Myocyte (in vitro differentiated cells): ENCODE results near the gene CSTF1. TPM values are rescaled to one million over a fixed set of nuclear protein-coding genes. Genes with fewer than 3 reads are reported as not detected.
A peak's percentile ranks its signal among the peaks of the same experiment; 100 is the strongest.
"Not testable (repeated sequence)": the region's sequence is repeated elsewhere in the genome, so short reads cannot be mapped to it uniquely, and the experiment has no call there.

Experiments
- DNase-seq: peaks from one replicate; pipeline ENCODE4 v3.0.0-alpha.2; 2012; ENCODE audit warnings: low read depth
- total RNA-seq: library from RNA; depleted of rRNA; stranded (reverse); fragments of >200 nt; gene quantifications from 2 replicates; pipeline ENCODE4 v1.2.3, GENCODE V29; 2014

CSTF1 gene
- total RNA-seq, 1 donor from 2014 or later, result 42.3 TPM

DNA sequence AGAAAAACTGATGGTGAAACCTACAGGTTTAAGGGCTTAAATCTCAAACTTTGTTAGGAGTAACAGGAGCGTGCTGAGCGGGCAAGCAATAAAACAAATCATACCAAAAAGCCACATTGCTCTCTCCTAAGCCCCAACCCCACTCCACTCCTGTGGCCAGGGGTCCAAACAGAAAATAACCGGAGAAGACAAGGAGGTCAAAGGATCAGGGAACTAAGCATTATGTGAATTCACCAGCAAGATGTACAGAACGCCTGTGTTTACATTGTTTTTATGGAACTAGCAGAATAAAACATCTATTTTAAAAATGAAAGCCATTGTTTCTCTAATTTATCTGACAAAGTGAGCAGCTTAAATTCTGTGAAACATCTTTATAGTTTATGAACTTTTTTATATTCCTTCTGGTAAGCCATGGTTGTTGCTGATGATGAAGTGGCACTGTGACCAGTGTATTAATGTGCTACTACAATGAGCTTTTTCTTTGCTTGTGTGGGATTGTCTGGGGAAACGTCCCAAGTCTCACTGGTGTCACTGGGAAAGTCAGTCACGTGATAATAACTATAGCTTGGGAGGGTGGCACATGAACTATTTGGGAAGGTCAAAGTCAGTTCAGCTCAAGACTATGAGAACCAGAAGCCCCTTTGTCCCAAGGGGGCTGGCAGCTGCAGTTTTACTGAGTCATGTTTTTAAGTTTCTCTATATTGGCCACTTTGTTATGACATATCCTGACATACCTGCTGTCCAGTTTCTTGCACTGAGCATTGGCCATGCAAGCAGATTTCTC is 23.9 kb upstream of the CSTF1 start:
- peak; percentile 59 for DNase-seq

DNA sequence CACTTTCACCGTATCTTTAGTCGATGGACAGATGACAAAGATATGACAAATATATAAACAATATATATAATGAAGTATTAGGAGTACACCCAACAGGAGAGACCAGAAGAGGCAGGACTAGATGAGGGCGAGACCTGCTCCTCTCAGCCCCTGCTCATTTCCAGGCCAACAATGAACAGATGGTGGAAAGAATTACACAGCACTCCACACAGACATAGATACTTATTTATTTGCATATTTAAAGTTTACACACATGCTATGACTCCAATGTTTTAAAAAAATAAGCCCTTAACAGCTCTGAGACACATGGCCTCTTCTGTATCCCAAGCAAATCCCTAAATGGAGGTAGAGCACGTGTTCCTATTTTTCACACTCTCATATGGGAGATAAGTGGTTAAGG is 23.3 kb upstream of the CSTF1 start:
- DNase-seq, result no peak

DNA sequence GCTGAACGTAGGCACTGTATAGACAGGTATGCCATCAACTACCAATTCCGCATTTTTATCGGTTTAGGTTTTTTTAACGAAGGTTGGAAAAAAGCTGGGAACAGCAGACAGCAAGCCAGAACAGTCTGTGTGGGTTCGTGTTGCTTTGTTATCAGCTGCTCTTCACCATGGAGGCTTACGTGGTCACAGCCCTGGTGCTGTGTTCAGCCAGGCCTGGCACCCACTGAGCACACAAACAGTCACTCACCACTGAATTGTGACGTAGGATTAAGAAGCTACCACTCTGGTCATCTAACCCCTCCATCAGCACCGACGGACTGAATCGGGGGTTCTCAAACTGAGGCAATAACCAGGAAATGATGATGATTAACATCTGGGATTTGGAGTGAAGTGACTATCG is 20.5 kb upstream of the CSTF1 start:
- peak; percentile 71 for DNase-seq

DNA sequence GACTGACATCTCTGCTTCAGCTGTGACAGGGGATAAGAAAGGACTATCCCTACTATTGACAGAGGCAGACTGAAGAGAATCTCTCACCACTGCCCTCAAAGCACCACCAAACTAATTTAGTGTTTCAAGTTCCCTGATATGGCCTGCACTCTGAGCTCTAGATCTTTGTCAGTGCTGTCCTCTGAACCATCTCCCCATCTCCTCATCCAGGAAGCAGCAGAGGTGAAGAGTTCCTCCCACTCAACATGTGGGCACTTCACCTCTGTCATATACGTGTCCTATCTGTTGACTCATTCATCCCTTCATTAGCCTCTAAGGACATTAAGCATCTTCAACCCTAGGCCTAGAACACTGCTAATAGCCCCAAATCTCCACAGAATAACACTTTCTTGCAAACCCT is 19.6 kb upstream of the CSTF1 start:
- DNase-seq, result no peak

DNA sequence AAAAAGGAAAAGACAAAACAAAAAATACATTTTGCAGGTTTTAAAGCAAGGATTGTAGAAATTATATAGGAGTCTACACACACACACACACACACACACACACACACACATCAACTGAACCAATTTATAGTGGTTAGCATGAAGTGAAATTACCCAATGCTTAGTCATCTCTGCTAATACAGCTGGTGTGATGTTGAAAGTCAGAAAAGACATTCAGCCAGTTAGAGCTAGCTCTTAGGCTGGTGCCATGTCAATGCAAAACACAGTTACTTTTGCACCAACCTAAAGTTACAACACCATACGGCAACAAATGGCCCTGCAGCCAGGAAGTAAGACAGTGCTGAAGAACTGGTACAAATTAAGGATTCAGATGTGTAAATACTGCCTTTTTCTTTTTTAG is 18.5 kb upstream of the CSTF1 start:
- DNase-seq, result peak; percentile 76

DNA sequence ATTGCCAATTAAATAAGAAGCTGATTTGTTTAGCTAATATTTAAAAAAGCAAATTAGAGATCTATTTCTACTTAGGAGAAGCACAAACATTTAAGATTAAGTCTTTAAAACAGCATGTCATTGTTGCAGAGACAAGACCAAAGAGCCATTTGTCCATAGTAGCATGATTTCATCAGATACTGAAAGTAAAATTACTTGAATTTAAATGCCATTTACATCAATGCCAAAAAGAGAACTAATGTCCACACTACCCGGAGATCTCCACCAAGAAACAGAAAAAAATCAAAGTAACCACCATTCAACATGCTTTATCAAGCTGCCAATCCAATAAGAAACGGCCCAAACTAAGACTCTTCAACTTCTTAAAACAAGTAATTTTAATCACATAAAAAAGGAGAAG is 16.1 kb upstream of the CSTF1 start:
- DNase-seq, result no peak

DNA sequence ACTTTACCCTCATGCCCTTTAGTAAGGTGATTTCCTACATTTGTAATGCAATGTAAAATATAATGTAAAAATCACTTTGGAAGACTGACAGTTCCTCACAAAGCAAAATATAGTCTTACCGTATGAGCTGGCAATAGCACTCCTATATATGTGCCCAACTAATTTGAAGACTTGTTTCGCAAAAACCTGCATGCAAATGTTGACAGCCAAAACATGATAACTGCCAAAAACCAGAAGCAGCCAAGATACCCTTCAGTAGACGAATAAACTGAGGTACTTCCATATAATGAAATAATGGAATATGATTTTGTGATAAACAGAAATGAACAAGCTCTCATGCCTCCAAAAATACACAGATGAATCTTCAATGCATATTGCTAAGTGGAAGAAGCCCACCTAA is 14.1 kb upstream of the CSTF1 start:
- no peak for DNase-seq

DNA sequence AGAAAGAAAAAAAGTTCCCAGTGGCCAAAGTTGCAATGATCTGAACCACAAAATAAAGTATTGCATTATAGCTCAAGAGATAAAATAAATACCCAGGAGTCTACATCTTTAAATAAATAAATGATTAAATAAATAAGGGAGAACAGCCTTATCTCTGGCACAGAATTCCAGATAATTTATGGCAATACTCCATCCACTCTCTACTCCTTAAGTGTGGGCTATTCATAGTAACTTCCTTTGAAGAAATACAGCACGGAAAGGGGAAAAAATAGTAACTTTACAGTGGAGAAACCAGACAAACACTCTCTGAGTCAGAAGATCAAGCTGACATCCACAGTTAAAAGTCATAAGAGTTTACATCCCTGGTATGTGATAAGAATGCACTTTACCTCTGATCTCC is 12.1 kb upstream of the CSTF1 start:
- no peak for DNase-seq

DNA sequence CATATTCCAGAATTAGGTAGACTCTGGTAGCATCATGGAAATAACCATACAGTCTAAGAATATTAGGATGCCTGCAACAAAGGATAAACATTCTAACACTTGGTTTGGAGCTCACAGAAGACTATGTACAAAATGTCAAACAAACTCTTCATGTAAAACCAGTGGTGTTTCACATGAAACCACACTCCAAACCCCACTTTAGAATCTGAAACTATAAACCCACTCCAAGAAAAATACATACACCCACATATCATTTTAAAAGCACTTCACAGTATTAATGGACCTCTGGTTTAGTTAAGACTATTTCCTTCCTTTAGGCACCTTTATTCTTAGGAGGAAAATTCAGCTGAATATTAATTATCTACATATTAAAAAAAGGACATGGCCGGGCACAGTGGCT is 10.9 kb upstream of the CSTF1 start:
- no peak for DNase-seq

DNA sequence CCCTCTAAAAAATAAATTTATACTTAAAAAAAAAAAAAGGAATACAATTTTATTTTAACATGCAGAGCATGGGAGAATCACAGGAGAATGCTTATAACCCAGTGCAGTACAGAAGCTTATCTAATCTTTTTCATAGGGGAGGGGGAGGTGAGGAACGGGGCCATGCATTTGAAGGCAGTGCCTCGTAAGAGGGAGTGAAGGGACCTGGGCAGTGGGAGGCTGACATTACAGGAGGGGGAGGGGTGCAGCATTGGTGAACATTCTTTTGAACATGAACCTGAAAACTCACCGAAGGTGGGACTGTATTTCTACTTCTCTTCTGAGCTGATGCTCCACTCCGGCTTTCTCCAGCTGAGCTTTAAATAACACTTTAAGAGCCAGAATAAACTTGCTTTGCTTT is 9.7 kb upstream of the CSTF1 start:
- DNase-seq, result no peak

DNA sequence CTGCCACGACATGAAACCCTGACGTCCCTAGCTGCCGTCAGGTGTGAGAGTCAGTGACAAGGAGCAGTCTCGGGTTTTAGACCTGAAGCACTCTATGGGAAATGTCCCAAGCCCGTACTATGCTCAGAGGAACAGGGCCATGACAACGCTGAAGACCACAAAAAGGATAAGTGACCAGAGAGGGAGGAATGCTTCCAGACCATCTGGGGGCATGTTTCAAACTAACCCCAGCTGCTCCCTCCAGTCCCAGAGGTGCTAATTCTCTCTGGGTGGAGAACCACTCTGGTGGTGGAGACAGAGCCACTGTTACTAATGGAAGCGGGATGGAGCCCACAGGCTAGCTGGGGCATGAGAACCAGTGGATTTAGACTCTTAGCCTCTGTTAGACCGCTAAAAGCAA is 9.1 kb upstream of the CSTF1 start:
- peak; percentile 70 for DNase-seq

DNA sequence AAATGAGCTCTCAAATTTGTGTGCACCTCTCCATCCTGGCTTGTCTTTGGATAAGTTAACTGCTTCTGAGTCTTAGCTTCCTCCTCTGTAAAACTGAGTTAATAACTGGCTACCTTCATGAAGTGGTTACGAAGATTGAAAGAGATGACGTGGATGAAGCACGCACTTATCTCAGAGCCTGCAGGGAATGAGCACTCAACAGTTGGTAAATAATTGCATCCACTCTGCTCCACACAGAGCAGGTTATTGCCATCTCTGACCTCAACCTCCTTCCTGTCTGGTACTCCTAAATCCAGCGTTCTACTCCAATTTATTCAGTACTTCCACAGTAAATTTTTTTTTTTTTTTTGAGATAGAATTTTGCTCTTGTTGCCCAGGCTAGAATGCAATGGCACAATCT is 7.3 kb upstream of the CSTF1 start:
- DNase-seq, result no peak

DNA sequence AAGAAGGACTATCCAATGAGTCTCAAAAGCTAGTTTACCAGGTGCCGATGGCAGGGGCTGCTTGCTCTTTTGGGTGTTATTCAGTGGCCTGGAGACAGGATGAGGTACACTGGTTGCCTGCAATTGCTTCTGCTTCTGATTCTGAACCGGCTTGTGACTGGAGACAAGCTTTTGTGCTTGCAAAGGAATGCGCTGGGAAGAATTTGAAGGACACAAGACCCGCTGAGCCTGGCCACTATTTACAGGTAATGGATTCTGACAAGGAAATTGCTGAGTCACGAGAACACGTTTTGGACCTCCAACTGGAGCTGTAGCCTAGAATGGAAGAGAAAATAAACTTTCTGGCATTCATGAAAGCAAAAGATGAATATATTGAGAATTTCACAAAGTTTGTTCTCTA is 6.2 kb upstream of the CSTF1 start:
- no peak for DNase-seq

DNA sequence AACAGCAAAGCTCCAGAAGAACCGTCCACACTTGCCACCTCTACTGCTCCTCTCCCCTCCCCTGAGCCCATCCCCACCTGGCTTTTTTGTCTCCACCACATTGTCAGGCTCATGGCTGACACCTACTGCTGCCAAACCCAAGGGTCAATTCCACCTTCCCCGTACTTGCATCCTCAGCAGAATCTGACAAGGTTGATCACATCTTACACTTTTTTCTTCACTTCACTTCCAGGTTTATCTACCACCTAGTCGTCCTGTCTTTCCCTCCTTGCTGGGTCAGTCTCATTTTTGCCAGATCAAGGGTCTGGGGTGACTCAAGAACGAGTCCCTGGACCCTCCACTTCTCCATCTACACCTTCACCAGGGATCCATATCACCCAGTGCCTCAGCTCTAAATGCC is 3.6 kb upstream of the CSTF1 start:
- no peak for DNase-seq

DNA sequence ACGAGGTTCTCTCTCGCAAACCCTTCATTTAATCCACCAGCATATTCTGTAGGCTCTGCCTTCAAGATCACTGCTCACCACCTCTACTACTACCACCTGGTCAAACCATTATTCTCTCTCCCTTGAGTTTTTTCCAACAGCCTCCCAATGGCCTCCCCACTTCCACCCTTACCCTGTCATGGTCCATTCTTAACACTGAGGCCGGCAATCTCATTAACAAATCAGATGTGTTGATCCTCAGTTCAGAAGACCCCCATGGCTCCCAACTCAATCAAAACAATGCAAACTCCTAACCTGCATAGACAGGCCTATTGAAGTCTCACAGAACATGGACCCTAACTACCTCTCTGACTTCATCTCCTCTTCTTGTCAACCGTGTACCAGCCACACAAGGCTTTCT is 2.6 kb upstream of the CSTF1 start:
- no peak for DNase-seq

DNA sequence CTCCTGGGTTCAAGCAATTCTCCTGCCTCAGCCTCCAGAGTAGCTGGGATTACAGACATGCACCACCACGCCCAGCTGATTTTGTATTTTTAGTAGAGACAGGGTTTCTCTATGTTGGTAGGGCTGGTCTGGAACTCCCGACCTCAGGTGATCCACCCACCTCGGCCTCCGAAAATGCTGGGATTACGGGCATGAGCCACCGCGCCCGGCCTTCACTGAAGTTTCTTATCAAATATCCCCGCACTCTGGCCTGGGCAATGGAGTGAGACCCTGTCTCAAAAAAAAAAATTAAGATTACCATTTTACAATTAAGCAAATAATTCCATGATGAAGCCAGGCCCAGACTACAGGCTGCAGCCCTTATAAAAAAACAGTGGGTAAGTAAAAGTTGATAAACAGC is 2.0 kb upstream of the CSTF1 start:
- not testable (repeated sequence) for DNase-seq

DNA sequence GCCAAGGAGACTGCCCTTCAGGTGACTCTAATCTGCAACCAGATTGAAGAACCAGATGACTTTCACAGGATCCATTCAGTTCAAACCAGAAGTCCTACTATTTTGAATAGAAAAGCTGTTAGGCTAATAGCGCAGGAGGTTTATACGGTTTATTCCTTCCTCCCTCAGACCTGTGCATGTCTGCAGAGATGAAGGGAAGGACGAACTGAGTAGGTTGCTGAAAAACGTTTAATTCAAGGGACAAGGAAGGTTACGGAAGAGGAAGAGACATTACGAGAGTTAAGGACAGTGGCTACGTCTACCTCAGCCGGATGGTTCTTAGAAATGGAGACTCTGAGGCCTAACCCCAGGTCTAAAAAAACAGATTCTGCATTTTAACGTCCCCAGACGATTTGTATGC is 1.4 kb upstream of the CSTF1 start:
- no peak for DNase-seq

DNA sequence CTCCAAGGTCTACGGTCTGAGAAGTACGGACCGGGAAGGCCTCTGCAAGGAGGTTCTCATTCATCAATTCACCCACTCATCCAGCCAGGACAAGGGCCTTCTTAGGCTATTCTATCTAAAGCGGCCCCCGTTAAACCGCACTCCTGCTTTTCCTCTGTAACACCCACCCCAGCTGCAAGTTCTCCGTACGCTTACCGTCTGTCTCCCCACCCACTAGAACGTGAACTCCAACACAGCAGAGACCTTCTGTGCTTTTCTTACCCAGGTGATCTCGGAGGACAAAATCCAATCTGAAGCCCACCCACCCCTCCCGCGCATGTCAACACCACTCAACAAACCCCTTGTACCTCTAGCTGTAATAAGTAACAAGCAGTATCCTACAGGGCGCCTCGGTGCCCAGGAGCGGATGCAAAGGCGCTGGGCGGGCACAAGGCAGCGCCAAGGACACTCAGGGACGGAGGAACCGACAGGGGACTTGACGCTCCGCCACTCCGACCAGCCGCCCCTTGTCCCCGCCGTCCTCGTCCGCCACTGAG is 781 bp upstream of the CSTF1 start:
- DNase-seq, result no peak

DNA sequence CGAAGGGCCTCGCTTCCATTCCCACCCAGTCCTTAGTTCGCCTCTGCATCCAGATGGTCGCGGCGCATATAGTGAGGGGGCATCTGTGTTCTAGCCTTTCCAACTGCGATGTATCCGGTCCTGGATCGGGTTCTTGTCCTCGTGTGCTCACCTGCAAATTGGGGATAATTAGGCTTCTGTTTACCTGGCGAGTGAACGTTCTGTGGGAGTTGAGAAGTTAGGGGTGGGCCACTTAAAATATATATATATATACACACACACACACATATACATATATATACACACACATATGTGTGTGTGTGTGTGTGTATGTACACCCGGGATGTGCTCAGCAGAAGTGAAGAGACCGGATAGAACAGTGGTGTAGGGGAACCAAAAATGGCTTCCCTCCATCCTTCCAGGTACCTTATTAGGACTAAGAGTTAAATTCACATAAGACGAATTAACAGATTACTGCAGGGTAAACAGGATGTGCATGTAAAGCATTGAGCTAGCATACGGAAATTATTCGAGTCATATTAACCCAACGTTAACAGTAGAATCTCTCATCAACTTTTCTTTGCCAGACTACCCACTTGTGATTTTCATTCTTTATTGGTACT is 537 bp downstream of the CSTF1 start:
- no peak for DNase-seq

DNA sequence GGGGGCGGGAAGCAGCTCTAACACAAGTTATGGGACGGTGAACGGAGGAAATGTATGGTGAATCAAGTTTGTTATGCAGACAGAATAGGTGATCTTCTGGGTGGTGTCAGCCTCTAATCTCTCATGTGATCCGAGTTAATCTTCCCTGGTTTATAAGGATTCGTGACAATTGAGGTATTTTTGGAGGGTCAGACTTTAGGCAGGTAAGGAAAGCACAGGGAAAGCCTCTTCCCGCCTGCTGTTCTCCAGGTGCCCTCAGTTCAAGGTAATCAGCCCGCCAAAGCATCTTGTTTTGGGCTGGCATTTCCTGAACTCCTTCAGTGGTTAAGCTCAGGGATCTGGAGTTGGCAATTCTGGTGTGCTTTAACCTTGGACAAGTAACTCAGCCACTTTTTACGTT is 1.2 kb downstream of the CSTF1 start:
- DNase-seq, result no peak

DNA sequence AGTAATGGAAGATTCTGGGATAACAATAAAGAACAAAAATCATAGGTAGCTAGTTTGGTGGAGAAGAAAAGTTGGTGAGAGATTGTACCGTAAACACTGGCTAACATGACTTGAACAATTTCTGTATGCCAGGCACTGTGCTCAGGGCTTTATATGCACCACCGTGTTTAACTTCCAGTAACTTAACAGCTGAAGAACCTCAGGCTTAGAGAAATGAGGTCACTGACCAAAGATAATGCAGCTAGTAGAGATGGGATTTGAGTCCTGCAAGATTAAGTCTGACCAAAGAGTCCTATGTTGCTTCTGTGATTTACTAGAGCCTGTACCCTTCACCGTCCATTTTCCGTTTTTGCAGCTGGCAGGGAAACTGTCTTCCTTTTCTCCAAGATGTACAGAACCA is 2.7 kb downstream of the CSTF1 start:
- DNase-seq, result peak; percentile 82

DNA sequence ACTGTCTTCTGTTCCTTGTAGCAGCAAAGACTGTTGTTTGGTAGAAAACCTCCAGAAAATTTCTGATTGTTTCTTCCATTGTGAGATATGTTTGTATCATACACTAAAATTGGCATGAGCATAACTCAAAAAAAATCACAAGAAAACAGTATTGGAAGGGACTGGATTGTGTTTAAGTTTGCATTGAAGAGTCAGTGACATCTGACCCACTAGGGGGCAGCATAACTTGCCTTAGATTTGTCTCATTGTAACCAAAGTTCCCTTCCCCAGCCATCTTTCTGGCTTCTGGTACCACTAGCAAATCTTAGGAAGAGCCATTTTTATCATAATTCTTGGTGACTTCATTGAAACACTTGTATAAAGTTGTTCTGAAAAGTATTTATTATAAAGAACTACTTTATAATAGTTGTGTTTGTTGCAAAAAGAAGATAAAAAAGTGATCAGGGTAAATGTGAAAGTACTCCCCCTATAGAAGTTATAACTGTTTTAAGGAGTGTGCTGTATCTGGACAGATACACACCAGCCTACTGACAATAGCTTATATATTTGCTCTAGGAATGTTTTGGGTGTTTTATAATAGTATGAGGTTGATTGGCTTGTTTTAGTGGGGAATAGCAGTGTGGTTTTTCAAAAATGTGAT is 7.7 kb downstream of the CSTF1 start:
- DNase-seq, result peak; percentile 82

DNA sequence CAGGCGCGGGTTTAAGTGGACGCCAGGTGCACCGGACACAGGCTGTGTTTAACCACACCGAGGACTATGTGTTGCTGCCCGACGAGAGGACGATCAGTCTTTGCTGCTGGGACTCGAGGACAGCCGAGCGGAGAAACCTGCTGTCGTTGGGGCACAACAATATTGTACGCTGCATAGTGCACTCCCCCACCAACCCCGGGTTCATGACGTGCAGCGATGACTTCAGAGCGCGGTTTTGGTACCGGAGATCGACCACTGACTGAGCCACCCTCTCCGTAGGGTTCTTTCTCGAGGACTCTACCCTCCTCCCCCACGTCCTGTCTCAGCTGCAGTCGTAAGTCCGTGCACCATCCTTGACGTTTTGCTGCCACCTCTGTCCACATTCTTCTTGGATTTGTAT is 11.0 kb downstream of the CSTF1 start:
- no peak for DNase-seq
